HG03442 (cell line): Measurements from ENCODE around the gene ADGRA1.

Experiments
- ATAC-seq: cut with Tn5 transposase; IDR thresholded peaks from one replicate; pipeline ENCODE4 v1.9.1; 2021; ENCODE audit warnings: mild to moderate bottlenecking, moderate library complexity; ENCODE audit not compliant: unreplicated experiment

Gene ADGRA1

GRCh38 chr10:133055470-133055869, 32.3 kb upstream of the ADGRA1 start:
- no peak for ATAC-seq

GRCh38 chr10:133056001-133056400, 31.7 kb upstream of the ADGRA1 start:
- no peak for ATAC-seq

GRCh38 chr10:133056651-133057178, 31.0 kb upstream of the ADGRA1 start:
- ATAC-seq = no peak

- no peak for ATAC-seq
These were observed 29.2 kb upstream of the ADGRA1 start for GRCh38 chr10:133058331-133059092.

GRCh38 chr10:133059093-133059470, 28.6 kb upstream of the ADGRA1 start:
- no peak for ATAC-seq

- no peak for ATAC-seq
These were observed 28.2 kb upstream of the ADGRA1 start for GRCh38 chr10:133059571-133059970.

GRCh38 chr10:133060022-133060421, 27.7 kb upstream of the ADGRA1 start:
- no peak for ATAC-seq

GRCh38 chr10:133060466-133060865, 27.3 kb upstream of the ADGRA1 start:
- ATAC-seq = no peak

- ATAC-seq = no peak
These were observed 26.8 kb upstream of the ADGRA1 start for GRCh38 chr10:133060881-133061280.

GRCh38 chr10:133061296-133062038, 26.3 kb upstream of the ADGRA1 start:
- ATAC-seq = no peak

- no peak for ATAC-seq
These were observed 25.6 kb upstream of the ADGRA1 start for GRCh38 chr10:133062085-133062484.

GRCh38 chr10:133062635-133063034, 25.1 kb upstream of the ADGRA1 start:
- ATAC-seq = no peak

- ATAC-seq = no peak
These were observed 20.3 kb upstream of the ADGRA1 start for GRCh38 chr10:133067149-133068105.

- ATAC-seq = no peak
These were observed 19.4 kb upstream of the ADGRA1 start for GRCh38 chr10:133068111-133069032.

GRCh38 chr10:133069033-133069525, 18.6 kb upstream of the ADGRA1 start:
- ATAC-seq = no peak

- ATAC-seq = no peak
These were observed 17.3 kb upstream of the ADGRA1 start for GRCh38 chr10:133070405-133070804.

- ATAC-seq = no peak
These were observed 16.9 kb upstream of the ADGRA1 start for GRCh38 chr10:133070810-133071209.

GRCh38 chr10:133071733-133072132, 16.0 kb upstream of the ADGRA1 start:
- no peak for ATAC-seq

GRCh38 chr10:133072196-133072595, 15.5 kb upstream of the ADGRA1 start:
- no peak for ATAC-seq
